RWPE2 (cell line): Measurements from ENCODE around the gene OR4E2.

Experiments used
- ATAC-seq: fragments of 200-7000 bp; cut with Tn5 transposase; 3 replicates; pipeline ENCODE4 v1.9.1; 2021; ENCODE audit warnings: low read depth
- DNase-seq: peaks from one replicate; pipeline ENCODE4 v3.0.0-alpha.2; 2020; ENCODE audit warnings: low spot score
- H3K27ac ChIP-seq: fragments of 450-650 bp; 2 replicates; pipeline ENCODE4 v1.5.1; 2017; ENCODE audit warnings: mild to moderate bottlenecking; ENCODE audit not compliant: poor library complexity, severe bottlenecking
- H3K27me3 ChIP-seq: fragments of 250-450 bp; sonication (Bioruptor Pico); 2 replicates; pipeline ENCODE4 v1.5.1; 2021; ENCODE audit warnings: mild to moderate bottlenecking, moderate library complexity; ENCODE audit not compliant: insufficient read depth, poor library complexity, severe bottlenecking
- H3K36me3 ChIP-seq: fragments of 250-450 bp; sonication (Bioruptor Pico); 2 replicates; pipeline ENCODE4 v1.5.1; 2020; ENCODE audit warnings: low read depth, mild to moderate bottlenecking, moderate library complexity
- H3K4me1 ChIP-seq: fragments of 250-450 bp; sonication (Bioruptor Pico); 2 replicates; pipeline ENCODE4 v1.5.1; 2021; ENCODE audit warnings: mild to moderate bottlenecking, moderate library complexity; ENCODE audit not compliant: insufficient read depth, poor library complexity, severe bottlenecking
- H3K4me3 ChIP-seq: fragments of 250-450 bp; sonication (Bioruptor Pico); 2 replicates; pipeline ENCODE4 v1.5.1; 2021; ENCODE audit warnings: mild to moderate bottlenecking, moderate library complexity; ENCODE audit not compliant: severe bottlenecking
- H3K9me3 ChIP-seq: fragments of 250-450 bp; sonication (Bioruptor Pico); 2 replicates; pipeline ENCODE4 v1.5.1; 2021; ENCODE audit warnings: mild to moderate bottlenecking, moderate library complexity; ENCODE audit not compliant: severe bottlenecking
- TF ChIP-seq, protein P1 (sequence below): fragments of 450-650 bp; IDR thresholded peaks from one replicate; pipeline ENCODE4 v1.5.1; 2017; ENCODE audit warnings: mild to moderate bottlenecking, moderate library complexity; ENCODE audit not compliant: poor library complexity, severe bottlenecking

OR4E2 gene, protein sequence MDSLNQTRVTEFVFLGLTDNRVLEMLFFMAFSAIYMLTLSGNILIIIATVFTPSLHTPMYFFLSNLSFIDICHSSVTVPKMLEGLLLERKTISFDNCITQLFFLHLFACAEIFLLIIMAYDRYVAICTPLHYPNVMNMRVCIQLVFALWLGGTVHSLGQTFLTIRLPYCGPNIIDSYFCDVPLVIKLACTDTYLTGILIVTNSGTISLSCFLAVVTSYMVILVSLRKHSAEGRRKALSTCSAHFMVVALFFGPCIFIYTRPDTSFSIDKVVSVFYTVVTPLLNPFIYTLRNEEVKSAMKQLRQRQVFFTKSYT

DNA sequence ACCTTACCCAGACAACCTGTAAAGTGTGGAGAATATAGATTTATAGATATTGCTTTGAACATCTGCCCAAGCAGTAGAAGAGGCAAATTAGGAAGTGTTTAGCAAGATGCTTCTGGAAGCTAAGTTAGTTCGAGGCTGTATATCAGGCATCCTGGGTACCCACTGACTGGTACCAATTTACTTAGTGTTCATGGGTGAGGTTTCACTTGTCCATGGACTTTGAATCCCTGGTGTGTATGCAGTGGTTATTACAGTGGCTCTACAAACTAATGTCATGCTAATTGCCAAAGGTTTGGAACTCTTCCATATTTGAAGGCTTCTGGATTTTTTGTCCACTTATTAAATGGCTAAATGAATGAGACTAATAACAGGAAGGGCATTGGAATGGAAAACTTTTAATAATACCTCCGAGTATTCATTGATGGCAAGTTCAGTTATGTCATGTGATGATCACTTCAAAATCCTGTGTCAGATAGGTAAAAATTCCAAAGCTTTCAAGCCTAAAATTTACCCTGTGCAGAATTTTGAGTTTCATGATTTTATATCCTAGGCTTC lies at the start of gene OR4E2:
OR4E2 (plus strand) TSS at position 505 of the 555 bp plus-strand sequence. CDS start 11,248 bp downstream, outside the sequence.
- H3K4me3 ChIP-seq: no peak within 1 kb of the TSS
- TF ChIP-seq, protein P1, sequence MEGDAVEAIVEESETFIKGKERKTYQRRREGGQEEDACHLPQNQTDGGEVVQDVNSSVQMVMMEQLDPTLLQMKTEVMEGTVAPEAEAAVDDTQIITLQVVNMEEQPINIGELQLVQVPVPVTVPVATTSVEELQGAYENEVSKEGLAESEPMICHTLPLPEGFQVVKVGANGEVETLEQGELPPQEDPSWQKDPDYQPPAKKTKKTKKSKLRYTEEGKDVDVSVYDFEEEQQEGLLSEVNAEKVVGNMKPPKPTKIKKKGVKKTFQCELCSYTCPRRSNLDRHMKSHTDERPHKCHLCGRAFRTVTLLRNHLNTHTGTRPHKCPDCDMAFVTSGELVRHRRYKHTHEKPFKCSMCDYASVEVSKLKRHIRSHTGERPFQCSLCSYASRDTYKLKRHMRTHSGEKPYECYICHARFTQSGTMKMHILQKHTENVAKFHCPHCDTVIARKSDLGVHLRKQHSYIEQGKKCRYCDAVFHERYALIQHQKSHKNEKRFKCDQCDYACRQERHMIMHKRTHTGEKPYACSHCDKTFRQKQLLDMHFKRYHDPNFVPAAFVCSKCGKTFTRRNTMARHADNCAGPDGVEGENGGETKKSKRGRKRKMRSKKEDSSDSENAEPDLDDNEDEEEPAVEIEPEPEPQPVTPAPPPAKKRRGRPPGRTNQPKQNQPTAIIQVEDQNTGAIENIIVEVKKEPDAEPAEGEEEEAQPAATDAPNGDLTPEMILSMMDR: no peak
- ATAC-seq: no peak
- peaks cover 22% of the 10 kb centered on the region for H3K27me3 ChIP-seq
- H3K27ac ChIP-seq: no peak within 1 kb of the TSS
- no peak for DNase-seq
- H3K36me3 ChIP-seq: no peaks in the 10 kb centered on the region
- no peaks in the 10 kb centered on the region for H3K4me1 ChIP-seq
- H3K9me3 ChIP-seq: no peaks in the 10 kb centered on the region

DNA sequence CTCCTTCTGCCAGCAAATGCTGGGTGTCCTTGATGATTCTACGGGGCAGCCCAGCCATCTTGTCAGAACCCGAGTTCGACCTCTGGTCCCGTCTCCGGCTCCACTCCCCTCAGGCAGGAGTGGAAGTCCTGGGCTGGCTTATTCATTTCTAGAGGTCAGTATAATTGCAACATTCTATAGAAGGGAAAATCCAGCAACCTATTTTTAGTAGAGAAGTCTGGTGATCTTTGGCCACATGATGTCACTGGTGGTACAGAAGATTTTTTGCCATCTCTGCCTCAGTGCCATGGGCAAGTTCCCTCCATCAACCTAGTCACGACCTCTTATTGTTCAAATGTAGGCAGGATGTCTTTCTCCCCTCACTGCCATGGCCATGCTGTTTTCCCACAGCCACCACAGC lies 41.3 kb upstream of the OR4E2 start:
- DNase-seq (no peak), ATAC-seq (no peak)
- no peaks in the 10 kb centered on the region for H3K4me1 ChIP-seq
- H3K27me3 ChIP-seq: peaks cover 7% of the 10 kb centered on the region
- no peak overlapping the region for H3K4me3 ChIP-seq
- no peak overlapping the region for H3K27ac ChIP-seq
- no peaks in the 10 kb centered on the region for H3K9me3 ChIP-seq
- no peaks in the 10 kb centered on the region for H3K36me3 ChIP-seq
- TF ChIP-seq, protein P1: no peak

DNA sequence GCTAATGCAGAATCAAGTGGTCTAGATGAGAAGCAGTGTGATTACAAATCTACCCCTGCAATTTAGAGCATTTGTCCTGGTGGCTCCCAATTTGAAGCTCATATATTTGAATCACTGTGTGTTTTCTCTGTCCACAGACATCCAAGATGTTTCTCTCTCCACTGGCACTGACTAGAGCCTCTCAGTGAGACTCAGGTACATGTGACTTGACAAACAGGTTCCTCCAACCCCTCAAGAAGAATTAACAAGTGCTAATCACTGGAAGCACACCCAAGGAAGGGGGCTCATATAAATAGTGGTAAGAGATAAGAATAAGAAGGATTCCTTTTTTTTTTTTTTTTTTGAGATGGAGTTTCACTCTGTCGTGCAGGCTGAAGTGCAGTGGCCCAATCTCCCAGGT lies 39.4 kb upstream of the OR4E2 start:
- Histone ChIP-seq H3K27ac (no peak overlapping the region), H3K4me1 (no peaks in the 10 kb centered on the region)
- DNase-seq: no peak

DNA sequence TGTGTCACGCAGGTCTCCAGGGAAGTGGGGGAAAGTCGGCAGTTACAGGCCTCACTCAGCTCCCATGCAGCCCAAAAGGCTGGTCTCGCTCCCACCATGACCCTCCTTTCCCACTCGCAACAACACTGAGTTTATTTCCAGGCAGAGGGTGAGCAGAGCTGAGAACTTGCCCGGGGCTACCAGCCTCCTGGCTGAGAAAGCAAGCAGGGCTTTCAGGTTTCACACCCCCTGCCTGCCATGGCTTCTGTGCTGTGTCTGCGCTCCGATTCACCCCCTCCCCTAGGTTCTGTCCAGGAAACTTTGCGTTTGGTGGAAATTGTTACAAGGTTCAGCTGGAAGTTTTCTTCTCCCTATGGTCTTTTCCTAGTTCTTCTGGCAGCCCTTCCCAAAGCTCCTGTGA lies 36.0 kb upstream of the OR4E2 start:
- H3K4me3 ChIP-seq: no peak overlapping the region
- no peaks in the 10 kb centered on the region for H3K4me1 ChIP-seq
- DNase-seq (no peak), ATAC-seq (no peak)
- H3K27ac ChIP-seq: no peak overlapping the region
- H3K27me3 ChIP-seq: peaks cover 5% of the 10 kb centered on the region
- no peaks in the 10 kb centered on the region for H3K9me3 ChIP-seq
- H3K36me3 ChIP-seq: no peaks in the 10 kb centered on the region
- TF ChIP-seq, protein P1: no peak

More for the DNA sequence above, 39.4 kb upstream of the OR4E2 start:
- H3K36me3 ChIP-seq: no peaks in the 10 kb centered on the region
- H3K9me3 ChIP-seq: no peaks in the 10 kb centered on the region
- TF ChIP-seq, protein P1: no peak
- no peak for ATAC-seq
- H3K4me3 ChIP-seq: no peak overlapping the region
- H3K27me3 ChIP-seq: peaks cover 3% of the 10 kb centered on the region
